H1 (cell line): ENCODE data around the gene COL6A1. TPM values are rescaled to one million over a fixed set of nuclear protein-coding genes. Genes with fewer than 3 reads are reported as not detected.

Source experiments
- CTCF ChIA-PET: fragments of 300-600 bp; sonication (Branson Sonifier 250); formaldehyde crosslinking; loops from one replicate; lab custom pipeline; 2021; ENCODE audit not compliant: partially characterized antibody; lab: Charles Lee
- POLR2A ChIA-PET: fragments of 300-600 bp; sonication (Branson Sonifier 250); formaldehyde crosslinking; loops from one replicate; lab custom pipeline; 2021; ENCODE audit warnings: inconsistent platforms; ENCODE audit not compliant: partially characterized antibody; lab: Charles Lee
- DNase-seq, 2 experiments: peaks; one replicate each; pipeline versions ENCODE4 v3.0.0 to v3.0.0-alpha.2; 2010 to 2022; ENCODE audit warnings: low spot score in 2 of 2, low read depth in 1 of 2, mixed read lengths in 1 of 2
- FAIRE-seq: peaks from 2 replicates; lab custom pipeline; 2011; peaks lifted over from hg19 to GRCh38; lab: Jason Lieb, UNC
- H2AFZ ChIP-seq: 2 replicates; pipeline ENCODE4 v1.8.1; 2012; ENCODE audit warnings: low read length, inconsistent platforms
- H2AK5ac ChIP-seq: 2 replicates; pipeline ENCODE4 v1.6.1; 2013; ENCODE audit warnings: low read depth, low read length
- H2BK120ac ChIP-seq: replicated peaks from 2 replicates; pipeline ENCODE3; 2013; ENCODE audit warnings: low read depth, low read length, inconsistent platforms
- H2BK12ac ChIP-seq: 2 replicates; pipeline ENCODE4 v1.6.1; 2013; ENCODE audit warnings: low read depth, low read length
- H2BK15ac ChIP-seq: 2 replicates; pipeline ENCODE4 v1.6.1; 2013; ENCODE audit warnings: low read length
- H2BK20ac ChIP-seq: 2 replicates; pipeline ENCODE4 v1.6.1; 2013; ENCODE audit warnings: low read length
- H2BK5ac ChIP-seq: 2 replicates; pipeline ENCODE4 v1.6.1; 2013; ENCODE audit warnings: low read depth, low read length
- H3K14ac ChIP-seq: 2 replicates; pipeline ENCODE4 v1.6.1; 2013; ENCODE audit warnings: inconsistent platforms; ENCODE audit not compliant: insufficient read length
- H3K18ac ChIP-seq: 2 replicates; pipeline ENCODE4 v1.6.1; 2013; ENCODE audit warnings: low read length; ENCODE audit errors: extremely low read depth
- H3K23ac ChIP-seq: 2 replicates; pipeline ENCODE4 v1.6.1; 2013; ENCODE audit warnings: inconsistent platforms; ENCODE audit not compliant: insufficient read length
- H3K23me2 ChIP-seq: 2 replicates; pipeline ENCODE4 v1.6.1; 2013; ENCODE audit warnings: low read depth, low read length
- H3K27ac ChIP-seq: 2 replicates; pipeline ENCODE4 v1.6.1; 2011; ENCODE audit warnings: low read depth, low read length, inconsistent platforms
- H3K27me3 ChIP-seq, 4 experiments: replicated peaks in 1 of 4; 1 replicate in 1 of 4; 2 replicates in 3 of 4; pipeline versions ENCODE4 v1.6.1 to v1.8.1; 2011 to 2013; ENCODE audit warnings: low read length in 3 of 4, mild to moderate bottlenecking in 3 of 4, inconsistent platforms in 2 of 4, mixed read lengths in 2 of 4, moderate library complexity in 1 of 4; ENCODE audit not compliant: control insufficient read depth in 3 of 4, insufficient read depth in 3 of 4; ENCODE audit errors: extremely low read depth in 1 of 4
- H3K36me3 ChIP-seq, 4 experiments: 2 replicates each; pipeline versions ENCODE4 v1.6.1 to v1.8.1; 2011 to 2013; ENCODE audit warnings: mild to moderate bottlenecking in 4 of 4, low read length in 3 of 4, moderate library complexity in 2 of 4, control low read depth in 1 of 4, inconsistent platforms in 1 of 4; ENCODE audit not compliant: insufficient read depth in 4 of 4, control insufficient read depth in 2 of 4
- H3K4ac ChIP-seq: replicated peaks from 2 replicates; pipeline ENCODE3; 2013; ENCODE audit warnings: low read length, low read depth, mixed read lengths, inconsistent platforms; ENCODE audit not compliant: insufficient read length
- H3K4me1 ChIP-seq, 4 experiments: replicated peaks in 1 of 4; 1 replicate in 1 of 4; 2 replicates in 3 of 4; pipeline versions ENCODE4 v1.6.1 to v1.8.1; 2011 to 2013; ENCODE audit warnings: low read length in 3 of 4, inconsistent platforms in 2 of 4, mixed read lengths in 1 of 4; ENCODE audit not compliant: insufficient read depth in 4 of 4, control insufficient read depth in 3 of 4
- H3K4me2 ChIP-seq, 2 experiments: 2 replicates each; pipeline versions ENCODE4 v1.6.1 to v1.8.1; 2011 to 2013; ENCODE audit warnings: low read depth in 2 of 2, low read length in 2 of 2, control low read depth in 1 of 2, inconsistent platforms in 1 of 2, mild to moderate bottlenecking in 1 of 2; ENCODE audit not compliant: insufficient read depth in 1 of 2
- H3K4me3 ChIP-seq, 4 experiments: fragments of 200-600, 300-600 bp in 1 of 4; sonication (generic), shearing (Covaris generic), sonication (Bioruptor Twin) in 1 of 4; 2 replicates each; pipeline versions ENCODE4 v1.5.1 to v1.8.1; 2011 to 2016; ENCODE audit warnings: low read length in 4 of 4, low read depth in 3 of 4, control low read depth in 2 of 4, inconsistent platforms in 2 of 4, mild to moderate bottlenecking in 2 of 4, mixed read lengths in 1 of 4, moderate library complexity in 1 of 4; ENCODE audit not compliant: insufficient read depth in 2 of 4; ENCODE audit errors: extremely low read depth in 1 of 4
- H3K56ac ChIP-seq: replicated peaks from 2 replicates; pipeline ENCODE3; 2013; ENCODE audit warnings: low read depth, mild to moderate bottlenecking, mixed read lengths, low read length, inconsistent platforms; ENCODE audit not compliant: insufficient read length
- H3K79me1 ChIP-seq: 2 replicates; pipeline ENCODE4 v1.6.1; 2013; ENCODE audit warnings: low read depth, low read length, control low read depth
- H3K79me2 ChIP-seq, 2 experiments: 2 replicates each; pipeline versions ENCODE4 v1.6.1 to v1.8.1; 2012 to 2013; ENCODE audit warnings: low read length in 2 of 2, mild to moderate bottlenecking in 2 of 2, inconsistent platforms in 1 of 2; ENCODE audit not compliant: insufficient read depth in 2 of 2, control insufficient read depth in 1 of 2
- H3K9ac ChIP-seq, 4 experiments: replicated peaks in 1 of 4; 1 replicate in 1 of 4; 2 replicates in 3 of 4; pipeline versions ENCODE4 v1.6.1 to v1.8.1; 2011 to 2013; ENCODE audit warnings: low read depth in 3 of 4, low read length in 3 of 4, control low read depth in 2 of 4, mild to moderate bottlenecking in 2 of 4, moderate library complexity in 2 of 4, inconsistent platforms in 1 of 4; ENCODE audit errors: extremely low read depth in 1 of 4
- H3K9me3 ChIP-seq, 2 experiments: 2 replicates each; pipeline versions ENCODE4 v1.6.1 to v1.8.1; 2012 to 2013; ENCODE audit warnings: mild to moderate bottlenecking in 2 of 2, moderate library complexity in 2 of 2, control low read depth in 1 of 2, inconsistent platforms in 1 of 2, low read depth in 1 of 2, low read length in 1 of 2, mixed read lengths in 1 of 2; ENCODE audit not compliant: insufficient read depth in 2 of 2
- H4K20me1 ChIP-seq, 2 experiments: replicated peaks in 1 of 2; 2 replicates each; pipeline versions ENCODE3 to v1.8.1; 2011 to 2013; ENCODE audit warnings: inconsistent platforms in 2 of 2, low read length in 2 of 2, mild to moderate bottlenecking in 1 of 2; ENCODE audit not compliant: insufficient read depth in 2 of 2, control insufficient read depth in 1 of 2
- H4K5ac ChIP-seq: 2 replicates; pipeline ENCODE4 v1.6.1; 2013; ENCODE audit warnings: low read length, low read depth, mixed read lengths, inconsistent platforms; ENCODE audit not compliant: insufficient read length
- H4K8ac ChIP-seq: 2 replicates; pipeline ENCODE4 v1.8.0; 2013; ENCODE audit warnings: mild to moderate bottlenecking, moderate library complexity, low read length, inconsistent platforms; ENCODE audit not compliant: insufficient read depth; ENCODE audit errors: extremely low read depth
- H4K91ac ChIP-seq: replicated peaks from 2 replicates; pipeline ENCODE3; 2013; ENCODE audit warnings: low read length, mixed read lengths, inconsistent platforms; ENCODE audit not compliant: insufficient read length
- ASH2L ChIP-seq: fragments of 200-600, 300-600 bp; sonication (generic); IDR thresholded peaks from one replicate; pipeline ENCODE4 v1.7.1; 2017; ENCODE audit warnings: low read length
- CEBPB ChIP-seq: IDR thresholded peaks from 2 replicates; pipeline ENCODE4 v1.6.1; 2012; ENCODE audit warnings: low read depth, low read length
- GABPA ChIP-seq: IDR thresholded peaks from 2 replicates; pipeline ENCODE4 v1.6.1; 2011; ENCODE audit warnings: mild to moderate bottlenecking, low read length, moderate library complexity, borderline replicate concordance; ENCODE audit not compliant: insufficient read depth
- HDAC2 ChIP-seq, 2 experiments: fragments of 300-600 bp in 1 of 2; sonication (generic) in 1 of 2; IDR thresholded peaks; 2 replicates each; pipeline ENCODE4 v1.6.1; 2011 to 2012; ENCODE audit warnings: low read depth in 2 of 2, low read length in 2 of 2, mild to moderate bottlenecking in 2 of 2, moderate library complexity in 2 of 2, borderline replicate concordance in 1 of 2, inconsistent platforms in 1 of 2
- KDM4A ChIP-seq: IDR thresholded peaks from one replicate; pipeline ENCODE4 v1.7.1; 2012; ENCODE audit warnings: low read depth, mild to moderate bottlenecking, moderate library complexity, low read length, inconsistent platforms; ENCODE audit not compliant: severe bottlenecking
- SUZ12 ChIP-seq: fragments of 200-600 bp; sonication (generic); IDR thresholded peaks from 2 replicates; pipeline ENCODE4 v1.6.1; 2012; ENCODE audit warnings: mild to moderate bottlenecking, inconsistent platforms, low read length, moderate library complexity, mixed read lengths
- TAF7 ChIP-seq: optimal IDR thresholded peaks from 2 replicates; pipeline ENCODE3; 2011; ENCODE audit warnings: low read depth, mild to moderate bottlenecking, inconsistent platforms, low read length, moderate library complexity, borderline replicate concordance
- YY1 ChIP-seq: IDR thresholded peaks from 2 replicates; pipeline ENCODE4 v1.6.1; 2011; ENCODE audit warnings: low read depth, mild to moderate bottlenecking, low read length
- WGBS, 2 experiments: shearing (Covaris generic) in 1 of 2; methylation state at CpG; one replicate each; pipeline versions ENCODE4 v1.1.6 to v1.1.7; 2013 to 2015; ENCODE audit warnings: low lambda C conversion rate in 2 of 2, mixed read lengths in 2 of 2, inconsistent platforms in 1 of 2, low coverage in 1 of 2, missing lambda C conversion rate in 1 of 2; ENCODE audit not compliant: insufficient replicate concordance in 2 of 2, insufficient coverage in 1 of 2, insufficient read length in 1 of 2; ENCODE audit errors: extremely low coverage in 1 of 2, missing lambda C conversion rate in 1 of 2; 5-methylcytosine and 5-hydroxymethylcytosine counted together
- polyA plus RNA-seq, 7 experiments: library from polyadenylated mRNA; depleted of rRNA in 3 of 7; stranded (reverse) in 5 of 7; unstranded in 2 of 7; fragments of >200 nt in 5 of 7; fragments of 200-250 nt in 2 of 7; gene quantifications; 1 replicate in 5 of 7; 2 replicates in 1 of 7; 4 replicates in 1 of 7; pipeline versions ENCODE4 v1.2.1 to v1.2.3, GENCODE V29; 2011 to 2013; ENCODE audit warnings: missing spikeins in 2 of 7, mixed read lengths in 2 of 7
- total RNA-seq: library from RNA; stranded (reverse); fragmentation: NEBNext Ultra II Directional; extraction: Animal tissue kit (Norgen Biotek cat#: 25700); gene quantifications from 2 replicates; pipeline ENCODE4 v1.2.1, GENCODE V29; 2021

COL6A1 gene
- total and polyA plus RNA-seq, 2 of the 8 experiments (the other 6 are each of a cell fraction or from before 2014, with no cell fraction given) = 100 to 115 TPM

GRCh38 chr21:45942755-45943629 lies 38.6 kb upstream of the COL6A1 start:
- 74% methylated on average over 20 of the region's 20 CpGs; no CpG with 5 or more reads in 1 of the 2 experiments for WGBS, 2 experiments

More at GRCh38 chr21:45942755-45943629, 38.6 kb upstream of the COL6A1 start:
- Histone ChIP-seq H2BK12ac (no peak overlapping the region), H2AK5ac (no peak overlapping the region), H2AFZ (no peak overlapping the region), H4K91ac (no peak overlapping the region), H2BK120ac (no peak overlapping the region), H3K14ac (no peak overlapping the region), H3K4ac (no peak overlapping the region), H3K4me2 (no peak overlapping the region), H3K9ac (no peak overlapping the region), H4K8ac (no peak overlapping the region), H3K36me3 (no peaks in the 10 kb centered on the region), H3K56ac (no peak overlapping the region), H3K23ac (no peak overlapping the region), H2BK20ac (no peak overlapping the region), H4K20me1 (no peaks in the 10 kb centered on the region), H3K27ac (no peak overlapping the region), H2BK5ac (no peak overlapping the region), H2BK15ac (no peak overlapping the region), H3K79me1 (no peaks in the 10 kb centered on the region), H3K4me3 (no peak overlapping the region), H3K27me3 (peaks cover 0 to 3% (median 0%) of the 10 kb centered on the region in 4 experiments; a peak in 1 of 7 replicates), H3K23me2 (no peaks in the 10 kb centered on the region), H3K4me1 (no peaks in the 10 kb centered on the region), H3K9me3 (peaks cover 4 to 29% of the 10 kb centered on the region in 2 experiments; a peak in 1 of 4 replicates), H4K5ac (no peak overlapping the region), H3K18ac (no peak overlapping the region), H3K79me2 (no peaks in the 10 kb centered on the region)
- ChIA-PET CTCF (no interaction called here), POLR2A (no interaction called here)
- DNase-seq = no peak
- no peak for TF ChIP-seq YY1
- no peak for TF ChIP-seq ASH2L
- TF ChIP-seq GABPA = no peak
- no peak for TF ChIP-seq TAF7
- no peak for TF ChIP-seq SUZ12
- TF ChIP-seq KDM4A = no peak
- no peak for TF ChIP-seq HDAC2 (IDR thresholded peaks at IDR 0.05; ENCODE audit: borderline replicate concordance in 1 of 2, low read depth in 2 of 2, low read length in 2 of 2)
- TF ChIP-seq CEBPB = no peak
- no peak for FAIRE-seq
